ENCODE results near the gene SPG7.

The SPG7 gene

DNA sequence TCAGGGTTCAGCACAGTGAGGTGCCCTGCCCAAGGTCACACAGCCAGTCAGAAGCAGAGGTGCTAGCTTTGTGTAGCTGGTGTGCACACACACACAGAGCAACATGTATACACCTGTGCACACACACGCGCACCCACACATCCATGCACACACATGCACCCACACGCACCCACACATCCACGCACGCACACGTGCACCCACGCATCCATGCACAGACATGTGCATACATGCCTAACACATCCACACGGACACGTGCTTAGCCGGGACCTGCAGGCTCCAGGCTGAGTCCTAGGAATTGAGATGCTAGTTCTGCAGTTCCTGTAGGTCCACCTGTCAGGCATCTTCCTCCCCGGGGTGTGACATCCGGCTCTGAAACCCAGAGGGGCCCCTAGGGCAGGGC lies 92.2 kb downstream of the SPG7 start:
- no peak for DNase-seq (ENCODE audit: low spot score)

DNA sequence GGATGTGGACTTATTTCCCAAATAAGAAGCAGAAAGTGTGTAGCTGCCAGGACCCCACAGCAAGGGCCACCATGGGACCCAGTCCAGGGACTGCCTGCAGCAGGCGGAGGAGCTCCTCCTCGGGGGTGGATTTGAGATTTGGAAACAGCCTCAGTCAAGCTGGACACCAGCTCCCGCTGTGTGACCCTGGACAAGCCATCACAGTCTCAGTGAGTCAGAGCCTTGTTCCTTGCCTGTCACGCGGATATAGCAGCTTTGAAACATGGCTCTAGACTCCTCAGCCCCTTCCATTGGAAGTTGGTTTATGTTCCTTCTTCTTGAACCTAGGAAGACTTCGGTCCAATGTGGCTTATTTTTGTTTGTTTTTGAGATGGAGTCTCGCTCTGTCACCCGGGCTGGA lies 92.8 kb downstream of the SPG7 start:
- DNase-seq (ENCODE audit: low spot score), result no peak

DNA sequence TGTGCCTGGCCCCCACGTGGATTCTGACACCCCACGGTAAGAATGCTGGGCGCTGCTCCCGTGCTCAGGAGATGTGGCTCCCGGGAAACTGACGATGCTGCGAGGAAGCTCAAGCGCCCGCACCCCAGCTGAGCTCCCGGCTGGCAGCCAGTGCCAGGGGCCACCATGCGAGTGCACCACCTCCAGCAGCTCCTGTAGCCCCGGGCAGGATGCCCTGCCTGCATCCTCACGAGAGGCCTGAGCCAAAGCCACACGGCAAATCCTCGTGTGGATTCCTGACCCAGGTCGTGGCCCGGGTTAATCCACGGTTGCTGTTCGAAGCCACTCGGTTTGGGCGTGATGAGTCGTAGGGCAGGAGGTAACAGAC lies 93.7 kb downstream of the SPG7 start:
- DNase-seq (ENCODE audit: low spot score), result no peak

DNA sequence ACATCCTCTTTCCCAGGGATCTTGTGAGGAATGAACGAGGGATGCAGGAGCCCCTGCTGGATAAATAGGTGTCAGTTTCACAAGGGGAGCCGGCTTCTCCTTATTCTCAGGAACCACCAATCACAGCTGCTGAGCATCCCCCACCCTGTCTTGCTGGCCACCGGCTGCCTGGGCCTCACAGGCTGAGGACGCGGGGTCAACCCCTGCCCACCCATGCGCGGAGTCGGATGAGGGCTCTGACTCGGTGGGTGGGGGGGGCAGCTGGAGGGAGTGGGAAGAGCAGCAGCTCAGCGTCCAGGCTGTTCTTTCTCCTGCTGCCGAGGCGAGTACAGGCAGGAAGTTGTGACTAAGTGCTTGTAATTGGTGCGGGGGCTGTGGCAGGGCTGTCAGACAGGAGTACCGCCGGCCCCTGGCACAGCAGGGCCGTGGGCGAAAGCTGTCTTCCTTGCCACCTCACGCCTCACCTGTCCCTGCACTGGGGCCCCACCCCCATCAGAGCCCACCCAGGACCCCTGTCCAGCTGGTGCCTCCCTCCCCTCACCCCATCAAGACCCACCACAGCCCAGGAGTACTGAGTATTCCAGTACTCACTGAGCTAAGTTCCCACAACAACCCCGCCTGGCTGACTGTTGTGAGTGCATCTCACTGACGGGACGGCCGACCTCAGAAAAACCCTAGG lies 94.2 kb downstream of the SPG7 start:
- DNase-seq (ENCODE audit: low spot score), result peak; percentile 50

DNA sequence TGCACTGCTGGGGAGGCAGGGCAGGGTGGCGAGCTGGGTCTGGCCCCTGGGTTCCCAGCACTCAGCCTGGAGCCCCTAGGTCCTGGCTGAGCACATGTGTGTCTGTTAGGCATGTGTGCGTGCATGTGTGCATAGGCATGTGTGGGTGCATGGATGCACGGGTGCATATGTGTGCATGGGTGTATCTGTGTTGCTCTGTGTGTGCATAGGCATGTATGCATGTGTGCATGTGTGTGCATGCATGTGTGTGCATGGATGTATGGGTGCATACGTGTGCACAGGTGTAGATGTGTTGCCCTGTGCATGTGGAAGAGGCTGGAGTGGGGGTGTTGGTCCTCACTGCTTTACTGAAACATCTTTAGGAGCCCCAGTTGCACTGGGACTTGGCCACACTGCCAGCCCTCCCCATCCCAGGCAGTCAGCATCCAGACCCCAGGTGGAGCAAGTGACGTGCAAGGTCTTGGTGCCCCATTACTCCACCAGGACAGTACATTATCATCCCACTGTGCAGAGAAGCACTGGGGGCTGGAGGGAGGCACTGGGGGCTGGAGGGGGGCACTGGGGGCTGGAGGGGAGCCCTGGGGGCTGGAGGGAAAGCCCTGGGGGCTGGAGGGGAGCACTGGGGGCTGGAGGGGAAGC lies 94.9 kb downstream of the SPG7 start:
- no peak for DNase-seq (ENCODE audit: low spot score)

DNA sequence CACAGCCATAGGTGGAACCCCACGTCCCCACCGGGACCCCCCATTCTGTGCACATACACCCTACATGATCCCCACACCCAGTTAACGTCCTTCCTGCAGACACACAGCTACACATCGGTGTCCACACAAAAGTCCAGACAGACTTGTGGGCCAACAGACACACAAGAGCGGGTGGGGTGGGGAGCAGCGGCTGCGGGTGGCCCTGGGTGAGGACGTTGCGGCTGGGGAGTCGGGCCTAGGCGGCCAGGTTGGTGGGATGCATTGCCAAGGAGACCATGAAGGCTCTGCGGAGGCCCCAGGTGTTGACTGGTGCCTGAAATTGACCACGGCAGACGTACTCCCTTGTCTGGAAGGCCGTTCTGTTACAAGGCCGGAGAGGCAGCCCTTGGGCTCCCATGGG lies 96.6 kb downstream of the SPG7 start:
- no peak for DNase-seq (ENCODE audit: low spot score)

DNA sequence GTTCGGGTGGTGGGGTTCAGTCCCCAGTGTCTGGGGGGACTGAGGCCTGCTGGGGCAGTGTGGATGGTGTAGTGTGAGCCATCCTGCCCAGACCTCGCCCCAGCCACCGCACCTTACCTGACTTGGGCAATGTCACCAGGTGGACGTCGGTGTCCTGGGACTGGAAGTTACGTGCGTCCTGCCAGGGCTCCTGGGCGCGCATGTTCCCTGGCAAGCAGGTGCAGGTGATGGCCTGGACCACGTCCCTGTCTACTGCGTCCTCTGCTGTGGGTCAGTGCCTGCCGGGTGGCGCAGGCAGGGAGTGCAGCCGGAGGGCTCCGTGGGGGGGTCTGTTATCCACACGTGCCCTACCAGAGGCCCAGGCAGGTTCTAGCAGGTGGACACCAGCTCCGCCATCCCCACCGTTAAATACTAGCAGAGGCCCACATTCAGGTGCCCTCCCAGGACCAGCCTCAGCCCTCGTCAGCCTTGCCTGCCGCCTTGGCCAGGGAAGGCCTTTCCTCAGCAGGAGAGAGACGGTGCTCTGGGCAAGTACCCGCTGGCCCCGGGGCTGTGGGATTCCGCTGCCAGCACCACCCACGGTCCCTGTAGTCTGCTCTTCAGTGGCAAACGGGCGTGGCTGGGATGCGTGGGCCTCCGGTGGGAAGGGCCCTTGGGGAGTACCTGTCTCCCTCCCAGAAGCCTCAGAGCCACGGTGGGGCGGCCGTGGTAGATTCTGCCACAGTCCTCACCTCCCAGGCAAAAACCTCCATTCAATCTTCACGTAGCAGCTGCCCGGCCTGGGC lies 97.2 kb downstream of the SPG7 start:
- no peak for DNase-seq (ENCODE audit: low spot score)

DNA sequence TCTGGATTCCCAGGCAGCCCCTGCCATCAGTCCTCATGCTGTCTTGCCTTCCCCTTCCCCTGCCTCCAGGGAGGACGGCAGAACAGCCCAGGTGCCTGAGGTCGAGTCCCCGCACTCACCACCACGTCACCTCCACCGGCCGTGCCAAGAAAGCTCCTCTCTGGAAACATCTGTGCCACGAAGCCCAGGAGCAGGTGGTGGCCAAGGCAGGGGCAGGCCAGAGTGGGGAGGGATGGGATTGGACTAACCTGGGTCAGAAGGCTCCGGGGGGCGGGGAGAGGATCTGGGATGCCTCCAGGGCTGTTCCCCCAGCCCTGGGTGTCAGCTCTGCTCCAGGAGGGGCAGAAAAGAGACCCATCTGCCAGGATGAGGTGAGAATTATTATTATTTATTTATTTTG lies 97.8 kb downstream of the SPG7 start:
- DNase-seq (ENCODE audit: low spot score), result no peak
